ENCODE results near the gene DUSP5.
"Not testable (repeated sequence)": the region's sequence is repeated elsewhere in the genome, so short reads cannot be mapped to it uniquely, and the experiment has no call there.

Gene DUSP5

GRCh38 chr10:110497438-110498086 lies at the start of gene DUSP5:
TSS of gene DUSP5 (plus strand) at chr10:110497907. CDS start at chr10:110498122, 215 bp downstream.
- Mint-ChIP-seq H3K4me3 (peak within 1 kb of the TSS; percentile 90), H3K36me3 (ENCODE audit: low read depth) (peaks cover 15% of the 10 kb centered on the region), H3K4me1 (ENCODE audit: low read depth) (peaks cover 55% of the 10 kb centered on the region), H3K9me3 (no peaks in the 10 kb centered on the region), H3K27me3 (ENCODE audit: low read depth) (no peaks in the 10 kb centered on the region), H3K27ac (peak within 1 kb of the TSS; percentile 88)
- peak; percentile 97 for DNase-seq (ENCODE audit: low spot score)

GRCh38 chr10:110448682-110449418 lies 48.9 kb upstream of the DUSP5 start:
- peak overlapping the region; percentile 74 for H3K27ac Mint-ChIP-seq

GRCh38 chr10:110455446-110455845 lies 42.3 kb upstream of the DUSP5 start:
- Mint-ChIP-seq H3K4me3 (no peak overlapping the region), H3K36me3 (ENCODE audit: low read depth) (no peaks in the 10 kb centered on the region), H3K9me3 (no peaks in the 10 kb centered on the region), H3K27ac (no peak overlapping the region), H3K4me1 (ENCODE audit: low read depth) (peaks cover 21% of the 10 kb centered on the region), H3K27me3 (ENCODE audit: low read depth) (peaks cover 4% of the 10 kb centered on the region)
- peak; percentile 33 for DNase-seq (ENCODE audit: low spot score)

More at GRCh38 chr10:110448682-110449418, 48.9 kb upstream of the DUSP5 start:
- no peak overlapping the region for H3K4me3 Mint-ChIP-seq
- peaks cover 6% of the 10 kb centered on the region for H3K27me3 Mint-ChIP-seq (ENCODE audit: low read depth)
- H3K36me3 Mint-ChIP-seq (ENCODE audit: low read depth) = peaks cover 4% of the 10 kb centered on the region
- peaks cover 7% of the 10 kb centered on the region for H3K9me3 Mint-ChIP-seq
- DNase-seq (ENCODE audit: low spot score) = peak; percentile 31
- peaks cover 15% of the 10 kb centered on the region for H3K4me1 Mint-ChIP-seq (ENCODE audit: low read depth)

- peaks cover under 1% of the 10 kb centered on the region for H3K27me3 Mint-ChIP-seq (ENCODE audit: low read depth)
- no peak for DNase-seq (ENCODE audit: low spot score)
- H3K4me3 Mint-ChIP-seq = no peak overlapping the region
- H3K4me1 Mint-ChIP-seq (ENCODE audit: low read depth) = peaks cover 25% of the 10 kb centered on the region
- no peaks in the 10 kb centered on the region for H3K36me3 Mint-ChIP-seq (ENCODE audit: low read depth)
- H3K27ac Mint-ChIP-seq = no peak overlapping the region
- no peaks in the 10 kb centered on the region for H3K9me3 Mint-ChIP-seq
Measured at GRCh38 chr10:110456046-110456445, 41.7 kb upstream of the DUSP5 start.

- DNase-seq (ENCODE audit: low spot score) = no peak
- no peak overlapping the region for H3K27ac Mint-ChIP-seq
- H3K4me3 Mint-ChIP-seq = no peak overlapping the region
Measured at GRCh38 chr10:110456523-110457091, 41.1 kb upstream of the DUSP5 start.

GRCh38 chr10:110457851-110458250 lies 39.9 kb upstream of the DUSP5 start:
- H3K27me3 Mint-ChIP-seq (ENCODE audit: low read depth) = no peaks in the 10 kb centered on the region
- peaks cover 25% of the 10 kb centered on the region for H3K4me1 Mint-ChIP-seq (ENCODE audit: low read depth)
- no peak overlapping the region for H3K4me3 Mint-ChIP-seq
- H3K9me3 Mint-ChIP-seq = no peaks in the 10 kb centered on the region
- no peak for DNase-seq (ENCODE audit: low spot score)
- H3K27ac Mint-ChIP-seq = no peak overlapping the region
- H3K36me3 Mint-ChIP-seq (ENCODE audit: low read depth) = no peaks in the 10 kb centered on the region

More at GRCh38 chr10:110456523-110457091, 41.1 kb upstream of the DUSP5 start:
- Mint-ChIP-seq H3K27me3 (ENCODE audit: low read depth) (no peaks in the 10 kb centered on the region), H3K4me1 (ENCODE audit: low read depth) (peaks cover 25% of the 10 kb centered on the region), H3K36me3 (ENCODE audit: low read depth) (no peaks in the 10 kb centered on the region), H3K9me3 (no peaks in the 10 kb centered on the region)

- H3K27ac Mint-ChIP-seq = peak overlapping the region; percentile 31
- H3K27me3 Mint-ChIP-seq (ENCODE audit: low read depth) = no peaks in the 10 kb centered on the region
- peak overlapping the region; percentile 22 for H3K4me3 Mint-ChIP-seq
- H3K4me1 Mint-ChIP-seq (ENCODE audit: low read depth) = peaks cover 25% of the 10 kb centered on the region
- H3K9me3 Mint-ChIP-seq = no peaks in the 10 kb centered on the region
- no peak for DNase-seq (ENCODE audit: low spot score)
- no peaks in the 10 kb centered on the region for H3K36me3 Mint-ChIP-seq (ENCODE audit: low read depth)
Measured at GRCh38 chr10:110458266-110458920, 39.3 kb upstream of the DUSP5 start.

GRCh38 chr10:110459600-110459999 lies 38.1 kb upstream of the DUSP5 start:
- Mint-ChIP-seq H3K4me1 (ENCODE audit: low read depth) (peaks cover 29% of the 10 kb centered on the region), H3K9me3 (no peaks in the 10 kb centered on the region), H3K4me3 (no peak overlapping the region), H3K36me3 (ENCODE audit: low read depth) (no peaks in the 10 kb centered on the region), H3K27ac (no peak overlapping the region), H3K27me3 (ENCODE audit: low read depth) (no peaks in the 10 kb centered on the region)
- DNase-seq (ENCODE audit: low spot score) = no peak

GRCh38 chr10:110460111-110460809 lies 37.4 kb upstream of the DUSP5 start:
- no peaks in the 10 kb centered on the region for H3K27me3 Mint-ChIP-seq (ENCODE audit: low read depth)
- H3K27ac Mint-ChIP-seq = no peak overlapping the region
- H3K36me3 Mint-ChIP-seq (ENCODE audit: low read depth) = no peaks in the 10 kb centered on the region
- peaks cover 29% of the 10 kb centered on the region for H3K4me1 Mint-ChIP-seq (ENCODE audit: low read depth)
- DNase-seq (ENCODE audit: low spot score) = peak; percentile 23
- no peaks in the 10 kb centered on the region for H3K9me3 Mint-ChIP-seq
- no peak overlapping the region for H3K4me3 Mint-ChIP-seq

GRCh38 chr10:110461088-110461487 lies 36.6 kb upstream of the DUSP5 start:
- DNase-seq (ENCODE audit: low spot score) = no peak
- H3K4me3 Mint-ChIP-seq = no peak overlapping the region
- H3K9me3 Mint-ChIP-seq = no peaks in the 10 kb centered on the region
- no peaks in the 10 kb centered on the region for H3K36me3 Mint-ChIP-seq (ENCODE audit: low read depth)
- peaks cover 21% of the 10 kb centered on the region for H3K4me1 Mint-ChIP-seq (ENCODE audit: low read depth)
- H3K27me3 Mint-ChIP-seq (ENCODE audit: low read depth) = no peaks in the 10 kb centered on the region
- peak overlapping the region; percentile 58 for H3K27ac Mint-ChIP-seq

GRCh38 chr10:110461530-110461929 lies 36.2 kb upstream of the DUSP5 start:
- Mint-ChIP-seq H3K27ac (no peak overlapping the region), H3K4me1 (ENCODE audit: low read depth) (peaks cover 20% of the 10 kb centered on the region), H3K4me3 (no peak overlapping the region), H3K27me3 (ENCODE audit: low read depth) (no peaks in the 10 kb centered on the region), H3K9me3 (no peaks in the 10 kb centered on the region), H3K36me3 (ENCODE audit: low read depth) (no peaks in the 10 kb centered on the region)
- DNase-seq (ENCODE audit: low spot score) = no peak

GRCh38 chr10:110462166-110463095 lies 35.3 kb upstream of the DUSP5 start:
- DNase-seq (ENCODE audit: low spot score) = no peak
- H3K27ac Mint-ChIP-seq = no peak overlapping the region
- peaks cover 20% of the 10 kb centered on the region for H3K4me1 Mint-ChIP-seq (ENCODE audit: low read depth)
- H3K4me3 Mint-ChIP-seq = no peak overlapping the region
- peaks cover under 1% of the 10 kb centered on the region for H3K9me3 Mint-ChIP-seq
- no peaks in the 10 kb centered on the region for H3K36me3 Mint-ChIP-seq (ENCODE audit: low read depth)
- no peaks in the 10 kb centered on the region for H3K27me3 Mint-ChIP-seq (ENCODE audit: low read depth)

- H3K36me3 Mint-ChIP-seq (ENCODE audit: low read depth); H3K4me3 Mint-ChIP-seq; H3K4me1 Mint-ChIP-seq (ENCODE audit: low read depth); DNase-seq (ENCODE audit: low spot score); H3K27ac Mint-ChIP-seq; H3K27me3 Mint-ChIP-seq (ENCODE audit: low read depth): not testable (repeated sequence)
- peaks cover 11% of the 10 kb centered on the region for H3K9me3 Mint-ChIP-seq
Measured at GRCh38 chr10:110468258-110468657, 29.4 kb upstream of the DUSP5 start.
